GM23248 (cell line): ENCODE results near the gene TREX2. TPM values are rescaled to one million over a fixed set of nuclear protein-coding genes. Genes with fewer than 3 reads are reported as not detected.

Experiments used
- DNase-seq: peaks from one replicate; pipeline ENCODE4 v3.0.0-alpha.2; 2015
- H2AFZ ChIP-seq: fragments of 200-600 bp; sonication (generic); 2 replicates; pipeline ENCODE4 v1.6.1; 2016; ENCODE audit warnings: antibody characterized with exemption
- H3F3A ChIP-seq: fragments of 200-600 bp; sonication (generic); 2 replicates; pipeline ENCODE4 v1.6.1; 2016; ENCODE audit warnings: mild to moderate bottlenecking, antibody characterized with exemption, mixed run types; ENCODE audit not compliant: insufficient read depth
- H3K27ac ChIP-seq: fragments of 200-600 bp; sonication (generic); 2 replicates; pipeline ENCODE4 v1.5.1; 2016; ENCODE audit warnings: mild to moderate bottlenecking
- H3K27me3 ChIP-seq: fragments of 200-600 bp; sonication (generic); replicated peaks from 2 replicates; pipeline ENCODE4 v1.6.1; 2016; ENCODE audit warnings: mild to moderate bottlenecking; ENCODE audit not compliant: insufficient read depth
- H3K36me3 ChIP-seq: fragments of 200-600 bp; sonication (generic); 2 replicates; pipeline ENCODE4 v1.6.1; 2016; ENCODE audit warnings: low read depth, mild to moderate bottlenecking
- H3K4me1 ChIP-seq: fragments of 200-600 bp; sonication (generic); 2 replicates; pipeline ENCODE4 v1.6.1; 2016; ENCODE audit warnings: mild to moderate bottlenecking; ENCODE audit not compliant: insufficient read depth
- H3K4me2 ChIP-seq: fragments of 200-600 bp; sonication (generic); one replicate; pipeline ENCODE4 v1.6.1; 2016; ENCODE audit warnings: mild to moderate bottlenecking; ENCODE audit not compliant: unreplicated experiment
- H3K4me3 ChIP-seq: fragments of 200-600 bp; sonication (generic); 2 replicates; pipeline ENCODE4 v1.5.1; 2016; ENCODE audit warnings: mild to moderate bottlenecking
- H3K79me2 ChIP-seq: fragments of 200-600 bp; sonication (generic); 2 replicates; pipeline ENCODE4 v1.6.1; 2016; ENCODE audit warnings: mild to moderate bottlenecking; ENCODE audit not compliant: insufficient read depth
- H3K9ac ChIP-seq: fragments of 200-600 bp; sonication (generic); 2 replicates; pipeline ENCODE4 v1.6.1; 2016; ENCODE audit warnings: mild to moderate bottlenecking
- H3K9me2 ChIP-seq: fragments of 200-600 bp; sonication (generic); 2 replicates; pipeline ENCODE4 v1.6.1; 2016; ENCODE audit warnings: mixed run types, mild to moderate bottlenecking, moderate library complexity; ENCODE audit not compliant: insufficient read depth
- H3K9me3 ChIP-seq: fragments of 200-600 bp; sonication (generic); one replicate; pipeline ENCODE4 v1.6.1; 2017; ENCODE audit warnings: low read depth
- H4K20me1 ChIP-seq: fragments of 200-600 bp; sonication (generic); 2 replicates; pipeline ENCODE4 v1.6.0; 2016; ENCODE audit not compliant: insufficient read depth
- EZH2 ChIP-seq: fragments of 200-600 bp; sonication (generic); IDR thresholded peaks from 2 replicates; pipeline ENCODE4 v1.6.1; 2018; ENCODE audit warnings: antibody characterized with exemption, mild to moderate bottlenecking; ENCODE audit not compliant: insufficient read depth, poor library complexity, severe bottlenecking
- EZH2phosphoT487 ChIP-seq: fragments of 200-600 bp; sonication (generic); IDR thresholded peaks from 2 replicates; pipeline ENCODE4 v1.6.1; 2018; ENCODE audit warnings: antibody characterized with exemption, moderate library complexity, mild to moderate bottlenecking, low read depth; ENCODE audit not compliant: insufficient read depth
- WGBS, 2 experiments: methylation state at CpG; one replicate each; pipeline ENCODE4 v1.1.6; 2015 to 2017; ENCODE audit warnings: low lambda C conversion rate in 2 of 2, low coverage in 1 of 2; ENCODE audit errors: missing lambda C conversion rate in 2 of 2; 5-methylcytosine and 5-hydroxymethylcytosine counted together
- in situ Hi-C: fragments of 300-500 bp; cut with MboI; formaldehyde crosslinking; loops from 2 replicates; pipeline ENCODE4 v1.15.0; 2020
- polyA plus RNA-seq: library from polyadenylated mRNA; unstranded; fragments of >200 nt; fragmentation: Nextera tagmentation; extraction: Ambion mirVana; gene quantifications from 2 replicates; pipeline ENCODE4 v1.2.1, GENCODE V29; 2016
- total RNA-seq: library from RNA; depleted of rRNA; stranded (reverse); fragments of >200 nt; shearing (Covaris generic); gene quantifications from 2 replicates; pipeline ENCODE4 v1.2.3, GENCODE V29; 2014

Gene TREX2
- total and polyA plus RNA-seq, 2 experiments from 2014 or later, result 0.24 to 0.76 TPM

GRCh38 chrX:153448556-153449367, 2.9 kb upstream of the TREX2 start:
- H3K36me3 ChIP-seq, result no peaks in the 10 kb centered on the region
- H3F3A ChIP-seq, result no peaks in the 10 kb centered on the region
- no peak overlapping the region for H2AFZ ChIP-seq
- 94 to 96% methylated on average over 10 to 14 of the region's 21 CpGs for WGBS, 2 experiments
- H3K79me2 ChIP-seq, result no peaks in the 10 kb centered on the region
- H3K4me3 ChIP-seq, result no peak overlapping the region
- H3K9me3 ChIP-seq, result no peaks in the 10 kb centered on the region
- H3K4me2 ChIP-seq, result no peak overlapping the region
- no peak for DNase-seq
- H3K27ac ChIP-seq, result no peak overlapping the region
- in situ Hi-C loops, result loop anchor here (25.0 kb wide), 1 partner anchor 411 kb away; no protein-coding TSS in a partner anchor
- no peaks in the 10 kb centered on the region for H3K9me2 ChIP-seq
- H3K9ac ChIP-seq, result no peak overlapping the region
- no peaks in the 10 kb centered on the region for H4K20me1 ChIP-seq
- TF ChIP-seq EZH2, result no peak
- no peak for TF ChIP-seq EZH2phosphoT487
- no peaks in the 10 kb centered on the region for H3K4me1 ChIP-seq
- no peaks in the 10 kb centered on the region for H3K27me3 ChIP-seq

GRCh38 chrX:153447581-153447960, 1.7 kb upstream of the TREX2 start:
- Histone ChIP-seq H3K27me3 (no peaks in the 10 kb centered on the region), H3K4me3 (no peak overlapping the region), H4K20me1 (no peaks in the 10 kb centered on the region), H3K79me2 (no peaks in the 10 kb centered on the region), H3K36me3 (no peaks in the 10 kb centered on the region), H3K27ac (no peak overlapping the region), H3F3A (no peaks in the 10 kb centered on the region), H3K9ac (no peak overlapping the region), H3K9me3 (no peaks in the 10 kb centered on the region), H3K9me2 (no peaks in the 10 kb centered on the region), H2AFZ (no peak overlapping the region), H3K4me1 (no peaks in the 10 kb centered on the region), H3K4me2 (no peak overlapping the region)
- in situ Hi-C loops, result loop anchor here (25.0 kb wide), 1 partner anchor 410 kb away; no protein-coding TSS in a partner anchor
- no peak for DNase-seq
- WGBS, 2 experiments, result 75 to 79% methylated on average over 7 to 8 of the region's 8 CpGs
- no peak for TF ChIP-seq EZH2phosphoT487
- TF ChIP-seq EZH2, result no peak

GRCh38 chrX:153446950-153447580, 1.2 kb upstream of the TREX2 start:
- DNase-seq, result no peak
- no peaks in the 10 kb centered on the region for H3F3A ChIP-seq
- H3K27ac ChIP-seq, result no peak overlapping the region
- WGBS, 2 experiments, result 90 to 100% methylated on average over 5 to 7 of the region's 17 CpGs
- H3K4me1 ChIP-seq, result no peaks in the 10 kb centered on the region
- no peaks in the 10 kb centered on the region for H3K27me3 ChIP-seq
- H3K4me2 ChIP-seq, result no peak overlapping the region
- H3K9me3 ChIP-seq, result no peaks in the 10 kb centered on the region
- in situ Hi-C loops, result loop anchor here (25.0 kb wide), 1 partner anchor 410 kb away; no protein-coding TSS in a partner anchor
- H3K79me2 ChIP-seq, result no peaks in the 10 kb centered on the region
- H3K4me3 ChIP-seq, result no peak overlapping the region
- no peak for TF ChIP-seq EZH2phosphoT487
- no peak for TF ChIP-seq EZH2
- no peaks in the 10 kb centered on the region for H4K20me1 ChIP-seq
- no peak overlapping the region for H2AFZ ChIP-seq
- no peaks in the 10 kb centered on the region for H3K36me3 ChIP-seq
- no peak overlapping the region for H3K9ac ChIP-seq
- H3K9me2 ChIP-seq, result no peaks in the 10 kb centered on the region

- Histone ChIP-seq H2AFZ (no peak overlapping the region), H3K36me3 (no peaks in the 10 kb centered on the region), H3K9me3 (no peaks in the 10 kb centered on the region), H3K4me2 (no peak overlapping the region), H3K79me2 (no peaks in the 10 kb centered on the region), H4K20me1 (no peaks in the 10 kb centered on the region), H3K27me3 (no peaks in the 10 kb centered on the region), H3K4me3 (no peak overlapping the region), H3K27ac (no peak overlapping the region), H3K9me2 (no peaks in the 10 kb centered on the region), H3F3A (no peaks in the 10 kb centered on the region), H3K9ac (no peak overlapping the region), H3K4me1 (no peaks in the 10 kb centered on the region)
- in situ Hi-C loops, result loop anchor here (25.0 kb wide), 1 partner anchor 409 kb away; no protein-coding TSS in a partner anchor
- no peak for TF ChIP-seq EZH2
- TF ChIP-seq EZH2phosphoT487, result no peak
- WGBS, 2 experiments, result 65 to 66% methylated on average over 8 to 10 of the region's 10 CpGs
- DNase-seq, result no peak
These were observed 730 bp upstream of the TREX2 start for GRCh38 chrX:153446636-153446936.
